B cell (primary cell): Measurements from ENCODE around the gene FASLG. TPM values are rescaled to one million over a fixed set of nuclear protein-coding genes. Genes with fewer than 3 reads are reported as not detected.

Experiments
- ATAC-seq: fragments of 200-7000 bp; cut with Tn5 transposase; one replicate; pipeline ENCODE4 v1.10.0; 2021; ENCODE audit warnings: low read depth, mild to moderate bottlenecking, moderate number of reproducible peaks, moderate library complexity
- CTCF ChIA-PET: fragments of 350-600 bp; sonication (Branson Sonifier 250); formaldehyde crosslinking; loops from one replicate; lab custom pipeline; 2021; ENCODE audit warnings: antibody characterized with exemption, inconsistent platforms; lab: Charles Lee
- POLR2A ChIA-PET: fragments of 350-600 bp; sonication (Branson Sonifier 250); formaldehyde crosslinking; loops from one replicate; lab custom pipeline; 2021; ENCODE audit warnings: antibody characterized with exemption; lab: Charles Lee
- DNase-seq: peaks from one replicate; pipeline ENCODE4 v3.0.0; 2013
- H2AFZ ChIP-seq: 2 replicates; pipeline ENCODE4 v1.6.1; 2012; ENCODE audit warnings: mild to moderate bottlenecking, low read depth, low read length; ENCODE audit not compliant: insufficient read depth, poor library complexity, severe bottlenecking
- H3K27ac ChIP-seq, 2 donors: 1 replicate in 1 of 2; 2 replicates in 1 of 2; pipeline ENCODE4 v1.5.1; 2012 to 2013; ENCODE audit warnings: low read length in 2 of 2, mild to moderate bottlenecking in 2 of 2, moderate library complexity in 1 of 2
- H3K27me3 ChIP-seq, 4 experiments: fragments of 200-600 bp in 1 of 4; sonication (generic) in 1 of 4; replicated peaks in 1 of 4; 1 replicate in 2 of 4; 2 replicates in 2 of 4; pipeline versions ENCODE4 v1.6.1 to v1.7.0; 2013 to 2016; ENCODE audit warnings: low read length in 3 of 4, mild to moderate bottlenecking in 2 of 4, mixed read lengths in 1 of 4, moderate library complexity in 1 of 4; ENCODE audit not compliant: insufficient read depth in 4 of 4, control insufficient read depth in 3 of 4; ENCODE audit errors: control extremely low read depth in 1 of 4
- H3K36me3 ChIP-seq, 2 experiments: replicated peaks in 1 of 2; 1 replicate in 1 of 2; 2 replicates in 1 of 2; pipeline versions ENCODE4 v1.6.1 to v1.7.1; 2013; ENCODE audit warnings: low read length in 1 of 2; ENCODE audit not compliant: insufficient read depth in 2 of 2, control insufficient read depth in 1 of 2; ENCODE audit errors: control extremely low read depth in 1 of 2, extremely low read depth in 1 of 2
- H3K4me1 ChIP-seq, 2 donors: fragments of 200-600 bp in 1 of 2; sonication (generic) in 1 of 2; 1 replicate in 1 of 2; 2 replicates in 1 of 2; pipeline versions ENCODE4 v1.5.1 to v1.6.1; 2013 to 2017; ENCODE audit warnings: low read length in 2 of 2; ENCODE audit not compliant: control insufficient read depth in 2 of 2, insufficient read depth in 2 of 2
- H3K4me2 ChIP-seq: replicated peaks from 2 replicates; pipeline ENCODE3; 2012; ENCODE audit warnings: mild to moderate bottlenecking, low read depth, low read length; ENCODE audit not compliant: poor library complexity, severe bottlenecking
- H3K4me3 ChIP-seq, 5 experiments: fragments of 200-600 bp in 1 of 5; sonication (generic) in 1 of 5; 1 replicate in 3 of 5; 2 replicates in 2 of 5; pipeline versions ENCODE4 v1.5.1 to v1.7.0; 2011 to 2016; ENCODE audit warnings: low read length in 4 of 5, mild to moderate bottlenecking in 4 of 5, low read depth in 2 of 5, control low read depth in 1 of 5, moderate library complexity in 1 of 5; ENCODE audit not compliant: insufficient read depth in 1 of 5; ENCODE audit errors: control extremely low read depth in 1 of 5, extremely low read depth in 1 of 5
- H3K79me2 ChIP-seq: fragments of 200-600 bp; sonication (generic); one replicate; pipeline ENCODE4 v1.6.0; 2016; ENCODE audit warnings: low read length; ENCODE audit not compliant: control insufficient read depth, insufficient read depth
- H3K9ac ChIP-seq: fragments of 200-600 bp; sonication (generic); 2 replicates; pipeline ENCODE4 v1.6.1; 2017; ENCODE audit warnings: mild to moderate bottlenecking, low read length, moderate library complexity
- H3K9me3 ChIP-seq, 3 donors: one replicate each; pipeline versions ENCODE4 v1.6.1 to v1.7.1; 2013; ENCODE audit warnings: low read length in 2 of 3; ENCODE audit not compliant: control insufficient read depth in 2 of 3, insufficient read depth in 1 of 3; ENCODE audit errors: control extremely low read depth in 1 of 3
- H4K20me1 ChIP-seq: 2 replicates; pipeline ENCODE4 v1.6.0; 2012; ENCODE audit warnings: mild to moderate bottlenecking, low read length; ENCODE audit not compliant: insufficient read depth, control insufficient read depth, poor library complexity, severe bottlenecking
- H3K27ac Mint-ChIP-seq: one replicate; pipeline ENCODE4 v1.8.0; 2021; ENCODE audit warnings: mixed read lengths
- H3K27me3 Mint-ChIP-seq: one replicate; pipeline ENCODE4 v1.8.0; 2021; ENCODE audit warnings: mixed read lengths
- H3K4me1 Mint-ChIP-seq: one replicate; pipeline ENCODE4 v1.8.0; 2021; ENCODE audit warnings: mixed read lengths
- H3K4me3 Mint-ChIP-seq: one replicate; pipeline ENCODE4 v1.8.0; 2021; ENCODE audit warnings: mixed read lengths
- H3K9me3 Mint-ChIP-seq: one replicate; pipeline ENCODE4 v1.8.0; 2022; ENCODE audit warnings: mixed read lengths; ENCODE audit not compliant: insufficient read depth
- EZH2 ChIP-seq: IDR thresholded peaks from 2 replicates; pipeline ENCODE4 v1.6.1; 2012; ENCODE audit warnings: borderline replicate concordance, low read depth, mild to moderate bottlenecking, moderate library complexity, low read length; ENCODE audit not compliant: insufficient read depth, poor library complexity, severe bottlenecking
- WGBS: methylation state at CpG from one replicate; pipeline ENCODE4 v1.1.5; 2013; ENCODE audit warnings: missing lambda C conversion rate; ENCODE audit not compliant: insufficient coverage; 5-methylcytosine and 5-hydroxymethylcytosine counted together
- intact Hi-C: fragments of 100-400 bp; cut with micrococcal nuclease; formaldehyde crosslinking; loops from one replicate; pipeline ENCODE4 v1.10.0; 2022
- polyA plus RNA-seq: library from polyadenylated mRNA; depleted of rRNA; stranded (reverse); fragments of >200 nt; gene quantifications from 2 replicates; pipeline ENCODE4 v1.2.3, GENCODE V29; 2012
- total RNA-seq, 2 donors: library from RNA; stranded (reverse); fragments of 120-200 nt in 1 of 2; gene quantifications; 1 replicate in 1 of 2; 2 replicates in 1 of 2; pipeline versions ENCODE4 v1.2.3 to v1.2.4, GENCODE V29; 2013 to 2022
- TF ChIP-seq, protein P1 (sequence below): fragments of 200-600 bp; IDR thresholded peaks from one replicate; pipeline ENCODE4 v1.8.0; 2022; ENCODE audit warnings: antibody characterized with exemption, mild to moderate bottlenecking

Gene FASLG
- total and polyA plus RNA-seq, 2 donors (not counting 1 experiment from before 2014, with no cell fraction given): 0.15 TPM; not detected in 1

DNA sequence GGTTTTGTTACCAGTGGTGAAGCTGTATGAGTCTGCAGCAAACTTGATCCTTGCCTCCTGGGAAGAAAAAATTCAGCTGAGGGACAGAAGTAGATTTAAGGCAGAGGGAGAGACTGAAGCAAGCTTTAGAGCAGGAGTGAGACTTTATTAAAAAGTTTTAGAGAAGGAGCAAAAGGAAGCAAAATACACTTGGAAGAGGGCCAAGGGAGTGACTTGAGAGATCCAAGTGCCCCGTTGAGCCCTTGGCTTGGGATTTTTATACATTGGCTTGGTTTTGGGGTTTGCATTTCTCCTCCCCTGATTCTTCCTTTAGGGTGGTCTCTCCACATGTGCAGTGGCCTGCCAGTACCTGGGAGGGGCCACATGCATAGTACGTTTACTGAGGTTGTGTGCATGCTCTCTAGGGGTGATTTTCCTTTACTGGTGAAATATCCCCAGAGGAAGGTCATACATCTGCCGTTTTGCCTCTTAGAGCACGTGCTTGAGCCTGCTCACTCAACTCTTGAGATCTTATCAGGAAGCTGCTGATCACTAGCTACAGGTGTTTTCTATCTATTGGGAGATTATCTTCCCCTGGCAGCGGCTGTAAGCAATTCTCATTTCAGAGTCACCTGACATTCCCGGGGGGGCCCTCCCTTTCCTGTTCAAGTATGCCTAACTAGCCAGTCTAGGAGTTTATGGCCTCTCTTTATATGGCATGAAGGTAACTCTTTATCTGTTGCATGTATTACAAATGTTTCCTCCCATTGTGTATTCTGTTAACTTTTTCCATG lies 20.3 kb downstream of the FASLG start:
- no peaks in the 10 kb centered on the region for H3K4me1 ChIP-seq
- ChIA-PET POLR2A (no interaction called here), CTCF (no interaction called here)
- WGBS: 86% methylated on average over 4 of the region's 6 CpGs
- H3K4me2 ChIP-seq: no peak overlapping the region
- H3K27ac Mint-ChIP-seq: no peak overlapping the region
- no peaks in the 10 kb centered on the region for H3K27me3 ChIP-seq
- no peak overlapping the region for H3K27ac ChIP-seq
- H3K9me3 Mint-ChIP-seq: no peaks in the 10 kb centered on the region
- no peaks in the 10 kb centered on the region for H3K9me3 ChIP-seq
- no peak overlapping the region for H3K9ac ChIP-seq
- no peaks in the 10 kb centered on the region for H3K36me3 ChIP-seq
- no peaks in the 10 kb centered on the region for H3K79me2 ChIP-seq
- no peak for TF ChIP-seq EZH2
- no peaks in the 10 kb centered on the region for H3K4me1 Mint-ChIP-seq
- no peak for ATAC-seq
- peaks cover 22% of the 10 kb centered on the region for H3K27me3 Mint-ChIP-seq
- intact Hi-C loops: no loop called here
- H3K4me3 ChIP-seq: no peak overlapping the region
- no peak overlapping the region for H2AFZ ChIP-seq
- H3K4me3 Mint-ChIP-seq: no peak overlapping the region
- DNase-seq: no peak
- no peaks in the 10 kb centered on the region for H4K20me1 ChIP-seq

DNA sequence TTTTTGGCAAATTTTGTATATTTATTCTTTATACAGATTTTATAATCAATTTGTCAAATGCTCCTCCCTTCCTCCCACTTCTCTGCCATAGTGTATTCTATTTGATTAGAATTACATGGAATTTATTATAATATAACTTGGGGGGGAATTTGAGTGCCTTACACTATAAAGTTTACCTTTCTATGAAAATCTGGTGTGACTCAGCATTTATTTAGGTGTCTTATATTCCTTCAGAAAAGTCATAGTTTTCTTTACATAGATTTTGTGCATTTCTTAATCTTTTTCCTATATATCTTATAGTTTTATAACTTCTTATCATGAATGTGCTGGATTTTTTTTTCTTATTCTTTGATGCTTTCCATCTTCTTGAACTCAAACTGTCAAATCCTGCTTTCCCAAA lies 21.3 kb downstream of the FASLG start:
- no peaks in the 10 kb centered on the region for H3K4me1 Mint-ChIP-seq
- DNase-seq (no peak), ATAC-seq (no peak)
- H3K27me3 ChIP-seq: no peaks in the 10 kb centered on the region
- POLR2A ChIA-PET: no interaction called here
- intact Hi-C loops: no loop called here
- H3K4me3 Mint-ChIP-seq: no peak overlapping the region
- no peaks in the 10 kb centered on the region for H3K36me3 ChIP-seq
- H4K20me1 ChIP-seq: no peaks in the 10 kb centered on the region
- no peak overlapping the region for H3K27ac ChIP-seq
- CTCF ChIA-PET: no interaction called here
- no peaks in the 10 kb centered on the region for H3K79me2 ChIP-seq
- no peak overlapping the region for H3K27ac Mint-ChIP-seq
- no peak for TF ChIP-seq EZH2
- TF ChIP-seq, protein P1, sequence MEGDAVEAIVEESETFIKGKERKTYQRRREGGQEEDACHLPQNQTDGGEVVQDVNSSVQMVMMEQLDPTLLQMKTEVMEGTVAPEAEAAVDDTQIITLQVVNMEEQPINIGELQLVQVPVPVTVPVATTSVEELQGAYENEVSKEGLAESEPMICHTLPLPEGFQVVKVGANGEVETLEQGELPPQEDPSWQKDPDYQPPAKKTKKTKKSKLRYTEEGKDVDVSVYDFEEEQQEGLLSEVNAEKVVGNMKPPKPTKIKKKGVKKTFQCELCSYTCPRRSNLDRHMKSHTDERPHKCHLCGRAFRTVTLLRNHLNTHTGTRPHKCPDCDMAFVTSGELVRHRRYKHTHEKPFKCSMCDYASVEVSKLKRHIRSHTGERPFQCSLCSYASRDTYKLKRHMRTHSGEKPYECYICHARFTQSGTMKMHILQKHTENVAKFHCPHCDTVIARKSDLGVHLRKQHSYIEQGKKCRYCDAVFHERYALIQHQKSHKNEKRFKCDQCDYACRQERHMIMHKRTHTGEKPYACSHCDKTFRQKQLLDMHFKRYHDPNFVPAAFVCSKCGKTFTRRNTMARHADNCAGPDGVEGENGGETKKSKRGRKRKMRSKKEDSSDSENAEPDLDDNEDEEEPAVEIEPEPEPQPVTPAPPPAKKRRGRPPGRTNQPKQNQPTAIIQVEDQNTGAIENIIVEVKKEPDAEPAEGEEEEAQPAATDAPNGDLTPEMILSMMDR: no peak
- H2AFZ ChIP-seq: no peak overlapping the region
- peaks cover 22% of the 10 kb centered on the region for H3K27me3 Mint-ChIP-seq
- no peak overlapping the region for H3K4me2 ChIP-seq
- H3K9ac ChIP-seq: no peak overlapping the region
- no peaks in the 10 kb centered on the region for H3K9me3 Mint-ChIP-seq
- no peaks in the 10 kb centered on the region for H3K4me1 ChIP-seq
- no peaks in the 10 kb centered on the region for H3K9me3 ChIP-seq
- H3K4me3 ChIP-seq: no peak overlapping the region
